GM18499 (cell line): ENCODE results near the gene ADORA2B.
"Not testable (repeated sequence)": the region's sequence is repeated elsewhere in the genome, so short reads cannot be mapped to it uniquely, and the experiment has no call there.

Experiments
- ATAC-seq: cut with Tn5 transposase; IDR thresholded peaks from one replicate; pipeline ENCODE4 v1.9.1; 2021; ENCODE audit warnings: moderate number of reproducible peaks; ENCODE audit not compliant: insufficient read depth, unreplicated experiment

Gene ADORA2B

DNA sequence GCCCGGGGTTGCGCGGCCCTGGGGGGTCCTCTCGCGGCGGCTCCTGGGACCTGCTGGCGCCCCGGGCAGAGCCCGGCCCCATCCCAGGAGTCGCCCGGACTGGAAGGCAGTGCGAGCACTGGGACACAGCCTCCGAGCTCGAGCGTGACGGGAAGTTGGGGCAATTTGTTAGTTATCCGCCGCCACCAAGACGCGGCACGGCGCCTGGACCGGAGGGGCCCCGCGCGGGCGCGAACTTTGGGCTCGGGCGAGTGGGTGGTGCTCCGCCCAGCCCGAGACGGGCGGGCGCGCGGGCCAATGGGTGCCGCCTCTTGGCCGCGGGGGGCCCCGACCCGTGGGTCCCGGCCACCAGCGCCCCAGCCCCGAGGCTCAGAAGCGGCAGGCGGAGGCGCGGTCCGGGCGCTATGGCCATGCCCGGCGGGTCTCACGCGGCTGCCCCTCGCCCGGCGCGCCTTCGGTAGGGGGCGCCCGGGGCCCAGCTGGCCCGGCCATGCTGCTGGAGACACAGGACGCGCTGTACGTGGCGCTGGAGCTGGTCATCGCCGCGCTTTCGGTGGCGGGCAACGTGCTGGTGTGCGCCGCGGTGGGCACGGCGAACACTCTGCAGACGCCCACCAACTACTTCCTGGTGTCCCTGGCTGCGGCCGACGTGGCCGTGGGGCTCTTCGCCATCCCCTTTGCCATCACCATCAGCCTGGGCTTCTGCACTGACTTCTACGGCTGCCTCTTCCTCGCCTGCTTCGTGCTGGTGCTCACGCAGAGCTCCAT, at the start of gene ADORA2B:
Gene ADORA2B, plus strand, starts transcription at position 372 of the 768 bp plus-strand sequence. Its CDS starts 119 bp downstream, at position 491.
- no peak for ATAC-seq

DNA sequence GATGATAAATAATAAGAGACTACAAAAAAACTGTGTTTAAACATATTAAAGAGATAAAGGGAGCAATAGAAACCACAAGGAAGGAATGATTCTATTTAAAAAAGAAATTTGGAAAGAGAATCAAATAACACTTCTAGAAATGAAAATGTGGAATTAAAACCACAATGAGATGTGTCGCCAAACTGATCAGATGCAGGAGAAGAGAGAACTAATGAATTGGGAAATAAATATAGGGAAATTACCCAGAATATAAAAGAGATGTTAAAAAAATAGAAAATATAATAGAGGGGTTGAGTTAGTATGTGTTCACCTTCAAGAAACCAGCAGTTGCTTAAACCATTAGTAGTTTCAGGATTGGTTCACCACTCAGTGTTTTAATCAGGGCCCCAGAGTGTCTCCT, 48.7 kb upstream of the ADORA2B start:
- no peak for ATAC-seq

DNA sequence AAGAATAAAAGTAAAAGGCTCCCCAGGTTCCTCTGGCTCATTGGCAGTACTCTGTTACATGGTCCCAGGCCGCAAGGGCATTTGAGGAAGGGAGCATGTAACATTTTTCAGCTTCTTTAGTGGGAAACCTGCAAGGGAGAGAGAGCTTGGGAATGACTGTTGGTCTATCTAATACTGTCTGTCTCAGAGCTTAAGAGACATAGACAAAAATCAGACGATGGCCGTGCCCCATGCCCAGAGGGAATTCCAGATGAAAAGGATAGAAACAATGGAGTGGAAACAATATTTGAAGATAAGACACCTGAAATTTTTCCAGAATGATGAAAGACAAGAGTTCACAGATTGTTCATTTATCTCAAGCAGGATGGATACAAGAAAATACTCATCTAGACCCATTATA, 48.1 kb upstream of the ADORA2B start:
- no peak for ATAC-seq

DNA sequence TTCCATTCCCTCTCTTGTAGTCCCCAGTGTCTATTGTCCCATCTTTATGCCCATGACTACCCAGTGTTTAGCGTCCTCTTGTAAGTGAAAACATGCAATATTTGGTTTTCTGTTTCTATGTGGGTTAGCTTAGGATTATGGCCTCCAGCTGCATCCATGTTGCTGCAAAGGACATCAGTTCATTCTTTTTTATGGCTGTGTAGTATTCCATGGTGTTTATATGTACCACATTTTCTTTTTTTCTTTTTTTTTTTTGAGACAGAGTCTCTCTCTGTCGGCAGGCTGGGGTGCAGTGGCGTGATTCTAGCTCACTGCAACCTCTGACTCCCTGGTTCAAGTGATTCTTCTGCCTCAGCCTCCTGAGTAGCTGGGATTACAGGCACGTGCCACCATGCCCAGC, 45.3 kb upstream of the ADORA2B start:
- ATAC-seq, result not testable (repeated sequence)

DNA sequence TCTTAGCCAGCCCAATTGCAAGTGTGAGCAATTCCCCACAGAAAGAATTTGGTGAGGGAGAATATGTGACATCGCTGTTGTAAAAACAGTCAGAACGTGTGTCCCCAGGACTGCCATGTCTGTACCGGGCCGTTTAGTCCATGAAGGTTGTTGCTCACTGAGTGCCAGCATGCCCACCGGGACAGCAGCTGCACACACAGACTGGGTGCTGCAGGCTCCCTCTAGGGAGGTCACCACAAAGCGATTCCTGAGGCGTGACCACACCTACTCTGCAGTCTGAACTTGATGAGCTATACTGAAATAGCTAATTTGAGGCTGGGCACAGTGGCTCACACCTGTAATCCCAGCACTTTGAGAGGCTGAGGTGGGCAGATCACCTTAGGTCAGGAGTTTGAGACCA, 44.1 kb upstream of the ADORA2B start:
- no peak for ATAC-seq

DNA sequence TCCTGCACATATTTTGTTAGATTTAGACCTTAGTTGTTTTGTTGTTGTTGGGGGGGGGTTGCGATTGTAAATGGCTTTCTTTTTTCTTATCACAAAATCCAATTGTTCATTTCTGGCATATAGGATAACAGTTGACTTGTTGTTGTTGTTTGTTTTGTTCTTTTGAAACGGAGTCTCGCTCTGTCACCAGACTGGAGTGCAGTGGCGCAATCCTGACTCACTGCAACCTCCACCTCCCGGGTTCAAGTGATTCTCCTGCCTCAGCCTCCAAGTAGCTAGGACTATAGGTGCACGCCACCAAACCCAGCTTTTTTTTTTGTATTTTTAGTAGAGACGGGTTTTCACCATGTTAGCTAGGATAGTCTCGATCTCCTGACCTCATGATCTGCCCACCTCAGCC, 39.7 kb upstream of the ADORA2B start:
- ATAC-seq, result not testable (repeated sequence)

DNA sequence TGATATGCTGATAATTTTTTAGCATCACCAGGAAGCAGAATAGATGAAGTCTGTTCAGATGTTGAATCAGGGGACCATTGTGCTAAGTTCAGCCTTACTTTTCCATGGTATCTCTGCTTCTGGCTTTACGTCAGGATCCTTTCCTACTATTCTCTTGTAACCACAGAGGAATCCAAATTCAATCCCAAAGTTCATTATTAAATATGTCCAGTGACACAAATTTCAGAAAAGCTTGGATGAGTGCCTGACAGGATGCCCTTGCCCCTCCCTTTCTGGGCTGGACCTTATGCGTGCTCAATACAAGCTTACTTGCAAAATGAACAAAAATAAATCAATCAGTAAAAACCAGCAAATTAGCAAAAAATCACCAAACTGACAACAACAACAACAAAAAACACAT, 37.6 kb upstream of the ADORA2B start:
- no peak for ATAC-seq

DNA sequence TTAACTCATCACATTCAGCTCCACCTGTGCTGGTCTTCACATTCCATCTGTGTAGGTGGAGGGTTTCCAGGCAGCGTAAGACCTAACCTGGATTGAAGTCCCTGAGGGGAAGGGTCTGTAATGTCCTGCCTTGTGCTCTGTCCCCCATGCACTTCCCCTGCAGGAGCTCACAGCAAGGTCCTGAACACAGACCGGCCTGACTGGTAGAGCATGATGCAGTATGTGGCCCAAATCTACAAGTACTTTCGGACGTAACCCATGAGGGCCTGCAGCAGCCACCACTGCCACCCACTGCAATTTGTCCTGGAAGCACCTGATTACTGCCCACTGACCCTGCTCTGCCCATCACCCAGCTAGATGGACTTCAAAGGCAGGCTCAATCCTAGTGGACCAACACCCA, 36.6 kb upstream of the ADORA2B start:
- no peak for ATAC-seq

DNA sequence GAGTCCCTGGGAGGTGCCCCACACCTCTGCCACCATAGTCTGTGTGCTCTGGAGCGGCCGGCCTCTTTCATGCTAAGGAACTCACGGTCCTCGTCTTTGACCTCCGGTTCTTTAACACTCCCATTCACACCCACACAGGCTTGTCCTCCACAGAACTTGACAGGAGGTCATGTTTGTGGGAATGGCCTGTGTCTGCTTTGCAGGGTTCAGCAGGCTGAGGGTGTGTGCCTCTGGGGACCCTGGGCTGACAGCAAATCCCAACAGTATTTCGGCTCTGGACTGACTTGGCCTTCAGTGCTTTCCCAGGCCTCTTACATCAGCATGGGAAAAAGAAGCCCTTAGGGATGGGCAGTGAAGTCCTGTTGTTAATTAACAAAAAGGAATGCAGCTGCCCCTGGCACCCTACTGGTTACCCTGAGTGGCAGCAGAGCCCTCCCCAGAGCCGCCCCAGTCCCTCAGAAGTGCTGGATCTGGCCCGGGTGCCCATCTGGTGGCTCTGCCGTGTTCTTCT, 35.4 kb upstream of the ADORA2B start:
- no peak for ATAC-seq

DNA sequence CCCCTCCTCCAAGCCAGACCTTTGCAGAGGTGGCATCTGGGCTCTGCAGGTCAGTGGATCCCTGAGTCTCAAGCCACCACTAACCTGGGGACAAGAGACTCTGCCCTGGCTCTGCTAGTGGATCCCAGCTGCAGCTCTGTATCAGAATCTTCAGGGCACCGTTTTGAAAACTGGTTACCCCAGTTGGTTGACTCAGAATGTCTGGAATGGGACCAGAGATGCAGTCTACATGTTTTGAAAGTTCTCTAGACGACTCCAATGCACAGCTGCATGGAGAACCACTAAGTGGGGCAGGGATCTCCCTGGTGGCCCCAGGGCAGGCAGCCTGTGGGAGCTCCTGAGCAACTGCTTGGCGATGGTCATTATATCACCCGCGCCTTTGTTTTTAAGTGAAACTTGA, 34.1 kb upstream of the ADORA2B start:
- no peak for ATAC-seq

DNA sequence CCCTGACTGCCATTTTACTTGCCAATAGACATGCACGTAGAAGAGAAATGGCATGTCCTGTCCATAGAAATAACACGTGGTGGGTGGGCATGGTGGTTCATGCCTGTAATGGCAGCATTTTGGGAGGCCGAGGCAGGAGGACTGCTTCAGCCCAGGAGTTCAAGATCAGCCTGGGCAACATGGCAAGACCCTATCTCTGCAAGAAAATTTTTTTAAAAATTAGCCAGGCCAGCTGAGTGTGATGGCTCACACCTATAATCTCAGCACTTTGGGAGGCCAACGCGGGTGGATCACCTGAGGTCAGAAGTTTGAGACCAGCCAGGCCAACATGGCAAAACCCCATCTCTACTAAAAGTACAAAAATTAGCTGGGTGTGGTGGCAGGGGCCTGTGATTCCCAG, 33.2 kb upstream of the ADORA2B start:
- ATAC-seq, result not testable (repeated sequence)

DNA sequence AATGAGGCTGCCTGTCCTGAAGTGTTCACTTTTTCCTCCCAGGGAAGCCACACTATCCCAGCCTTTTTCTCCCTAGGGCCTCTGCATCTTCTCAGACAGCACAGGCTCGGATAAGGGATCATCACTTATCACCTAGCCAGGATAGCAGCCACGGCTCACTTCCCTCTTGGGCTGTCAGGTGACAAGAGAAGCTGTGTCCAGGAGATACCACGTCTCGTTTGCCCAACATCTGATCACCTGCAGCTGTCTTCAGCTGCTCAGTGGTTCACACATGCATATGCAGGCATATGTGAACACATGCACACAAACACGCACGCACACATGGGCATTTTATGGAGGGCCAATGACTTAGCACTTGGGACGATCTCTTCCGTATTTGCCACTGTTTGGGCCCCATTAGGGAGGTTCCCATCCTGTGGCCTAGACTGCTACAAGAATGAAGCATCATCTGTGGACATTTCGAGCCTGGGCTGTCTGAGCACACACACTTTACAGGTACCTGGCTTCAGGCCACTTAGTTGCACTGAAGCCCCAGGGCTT, 32.4 kb upstream of the ADORA2B start:
- no peak for ATAC-seq

DNA sequence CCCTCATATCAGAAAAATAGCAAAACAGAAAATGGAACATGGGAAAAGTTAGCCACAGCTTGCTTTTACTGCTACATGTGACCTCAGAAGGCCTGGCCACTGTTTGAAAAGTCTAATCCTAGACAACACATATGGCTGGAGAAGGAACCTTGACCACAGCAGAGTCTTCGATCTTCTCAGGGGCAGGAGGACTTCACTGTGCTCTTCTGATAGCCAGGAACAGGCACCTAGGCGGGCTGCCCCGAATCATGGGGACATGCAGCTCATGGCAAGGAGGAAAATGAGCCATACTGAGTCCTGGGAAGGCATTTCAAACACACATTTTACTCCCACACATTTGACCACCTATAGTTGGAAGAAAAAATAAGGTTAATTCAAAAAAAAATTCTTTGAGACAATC, 31.1 kb upstream of the ADORA2B start:
- ATAC-seq, result no peak

DNA sequence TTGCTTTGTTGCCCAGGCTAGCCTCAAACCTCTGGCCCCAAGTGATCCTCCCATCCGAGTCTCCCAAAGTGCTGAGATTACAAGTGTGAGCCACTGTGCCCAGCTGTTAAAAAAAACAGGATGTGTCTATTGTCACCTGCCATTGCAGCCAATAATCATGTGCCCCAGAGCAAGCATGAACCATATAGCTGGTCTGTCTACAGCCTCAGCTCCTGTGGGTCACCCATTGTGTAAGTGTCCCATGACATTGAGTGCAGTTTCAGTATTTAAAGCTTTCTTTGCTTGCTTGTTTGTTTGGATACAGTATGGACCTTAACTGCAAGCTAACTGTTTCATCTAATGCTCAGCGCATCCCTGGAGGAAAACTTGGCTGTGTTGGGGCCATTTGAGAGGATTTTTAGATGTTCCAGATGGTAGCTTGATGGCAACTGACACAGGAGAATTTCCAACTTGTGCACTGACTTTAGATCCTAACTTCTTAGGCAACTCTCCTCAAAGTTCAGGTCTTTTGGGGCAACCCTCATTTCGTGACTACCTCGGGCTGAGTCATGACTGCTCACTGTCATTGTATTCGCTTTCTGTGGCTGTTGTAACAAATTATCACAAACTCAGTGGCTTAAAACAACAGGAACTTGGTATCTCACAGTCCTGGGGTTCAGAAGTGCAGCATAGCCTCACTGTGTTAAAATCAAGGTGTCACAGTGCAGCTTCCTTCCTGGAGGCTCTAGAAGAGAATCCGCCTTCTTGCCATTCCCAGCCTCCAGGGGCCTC, 30.3 kb upstream of the ADORA2B start:
- no peak for ATAC-seq

DNA sequence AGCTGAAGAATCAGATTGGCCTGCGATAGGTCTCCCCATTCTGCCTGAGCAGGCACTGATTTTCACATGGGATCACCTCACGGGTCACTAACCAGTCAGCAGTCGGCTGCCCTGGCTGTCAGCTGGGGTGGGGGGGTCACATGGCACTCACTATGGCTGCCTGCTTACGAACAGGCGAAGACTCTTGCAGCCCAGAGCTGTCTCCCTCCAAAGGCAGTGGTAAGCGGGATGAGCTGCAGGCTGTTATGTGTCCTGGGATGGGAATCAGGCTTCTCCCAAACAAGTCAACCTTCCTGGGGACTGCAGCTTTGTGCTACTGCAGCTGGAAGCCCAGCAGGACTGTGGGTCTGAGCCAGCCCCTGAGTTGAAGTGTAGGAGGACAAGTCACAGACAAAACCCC, 29.0 kb upstream of the ADORA2B start:
- ATAC-seq, result no peak

DNA sequence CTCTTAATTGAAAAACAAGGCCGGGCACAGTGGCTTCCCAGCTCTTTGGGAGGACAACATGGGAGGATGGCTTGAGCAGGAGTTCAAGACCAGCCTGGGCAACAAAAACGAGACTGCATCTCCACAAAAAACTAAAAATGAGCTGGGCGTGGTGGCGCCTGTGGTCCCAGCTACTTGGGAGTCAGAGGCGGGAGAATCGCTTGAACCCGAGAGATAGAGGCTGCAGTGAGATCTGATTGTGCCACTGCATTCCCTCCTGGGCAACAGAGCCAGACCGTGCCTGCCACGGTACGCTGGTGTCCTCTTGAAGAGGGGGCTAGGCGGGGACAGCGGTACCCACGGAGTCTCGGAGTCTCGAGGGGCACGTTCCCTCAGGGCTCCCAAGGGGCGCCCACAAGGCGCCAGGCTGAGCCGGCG, 27.9 kb upstream of the ADORA2B start:
- ATAC-seq, result no peak

DNA sequence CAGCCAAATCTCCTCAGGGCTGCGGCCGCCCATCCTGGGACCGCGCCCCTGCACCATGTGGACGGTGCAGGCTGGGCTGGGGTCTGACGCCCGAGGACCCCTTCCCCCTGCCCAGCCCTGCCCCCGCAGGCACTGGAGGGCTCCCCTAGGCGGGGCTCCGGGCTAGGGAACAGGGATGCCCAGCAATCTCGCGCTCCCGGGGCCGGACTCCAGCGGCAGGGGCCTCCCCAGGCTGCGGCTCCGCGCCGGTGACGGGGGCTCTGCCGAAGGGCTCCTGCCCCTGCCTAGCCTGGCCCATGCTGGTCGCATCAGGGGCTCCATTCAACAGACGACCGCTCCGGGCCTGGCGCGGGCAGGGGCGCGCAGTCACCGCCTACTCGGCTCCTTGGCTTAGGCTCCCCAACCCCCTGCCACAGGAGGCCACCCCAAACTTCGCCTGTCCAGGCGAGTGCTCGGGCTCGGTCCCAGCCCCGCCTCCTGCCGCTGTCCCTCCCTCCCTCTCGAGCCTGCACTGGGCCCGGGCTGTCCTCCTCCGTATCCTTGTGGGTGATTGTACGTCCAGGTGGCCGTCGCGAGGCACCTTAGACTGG, 27.4 kb upstream of the ADORA2B start:
- no peak for ATAC-seq

DNA sequence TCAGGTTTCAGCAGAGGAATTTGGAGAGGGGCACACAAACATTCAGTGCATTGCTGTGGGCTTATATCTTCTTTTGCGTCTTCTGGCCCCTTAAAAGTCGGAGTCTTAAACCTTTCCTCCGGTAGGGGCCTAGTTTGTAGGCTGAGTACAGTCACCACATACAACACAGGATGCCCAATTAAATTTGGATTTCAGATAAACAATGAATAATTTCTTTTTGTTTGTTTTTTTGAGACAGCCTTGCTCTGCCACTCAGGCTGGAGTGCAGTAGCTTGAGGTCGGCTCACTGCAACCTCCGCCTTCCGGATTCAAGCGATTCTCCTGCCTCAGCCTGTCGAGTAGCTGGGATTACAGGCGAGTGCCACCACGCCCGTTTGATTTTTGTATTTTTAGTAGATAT, 26.7 kb upstream of the ADORA2B start:
- no peak for ATAC-seq

DNA sequence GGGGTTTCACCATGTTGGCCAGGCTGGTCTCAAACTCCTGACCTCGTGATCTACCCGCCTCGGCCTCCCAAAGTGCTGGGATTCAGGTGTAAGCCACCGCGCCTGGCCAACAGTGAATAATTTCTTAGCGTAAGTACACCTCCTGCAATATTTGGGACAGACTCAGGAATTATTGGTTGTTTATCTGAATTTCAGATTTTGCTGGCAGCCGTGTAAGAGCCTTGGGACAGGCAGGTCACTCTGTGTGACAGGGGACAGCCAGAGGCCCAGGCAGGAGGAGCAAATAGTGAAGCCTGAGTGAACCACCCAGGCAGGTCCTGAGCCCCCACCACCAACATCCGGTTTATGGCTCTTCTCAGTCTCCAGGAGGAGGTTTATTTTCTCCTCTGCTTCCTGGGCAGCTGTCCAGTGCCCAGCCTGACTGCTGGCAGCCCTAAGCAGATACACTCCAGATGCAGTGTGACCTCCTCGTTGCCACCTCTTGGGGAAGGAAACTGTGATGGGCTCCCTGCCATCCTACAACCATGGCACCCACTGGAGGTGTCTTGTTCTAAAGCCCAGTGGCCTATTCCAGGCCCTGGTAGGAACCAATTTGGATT, 26.2 kb upstream of the ADORA2B start:
- no peak for ATAC-seq

DNA sequence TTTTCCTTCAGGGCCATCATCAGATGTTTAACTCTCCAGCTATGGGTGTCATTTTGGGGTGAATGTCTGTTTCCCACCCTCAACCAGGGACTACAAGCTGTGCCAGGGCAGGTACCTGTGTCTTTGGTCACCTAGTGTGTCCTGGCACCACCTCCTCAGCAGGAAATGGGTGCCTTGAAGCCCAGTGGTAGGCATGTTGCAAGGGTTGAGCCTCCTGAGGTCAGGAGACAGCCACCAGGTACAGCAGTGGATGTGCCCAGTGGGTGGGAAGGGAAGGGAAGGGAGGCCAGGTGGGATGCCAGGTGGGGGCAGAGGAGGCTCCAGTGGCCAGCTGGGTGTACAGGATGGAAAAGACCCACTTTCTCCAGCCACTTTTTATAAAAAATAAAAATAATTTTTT, 25.5 kb upstream of the ADORA2B start:
- ATAC-seq, result no peak
